Calu3 (cell line): Measurements from ENCODE around the gene ARL15. TPM values are rescaled to one million over a fixed set of nuclear protein-coding genes. Genes with fewer than 3 reads are reported as not detected.

Source experiments
- BruUV-seq: library from RNA; stranded (reverse); fragments of 400-500 nt; replicated peaks from 2 replicates; lab custom pipeline; 2021; lab: Mats Ljungman, UMichigan
- CTCF ChIA-PET: fragments of 300-600 bp; sonication (Branson Sonifier 250); formaldehyde crosslinking; loops from one replicate; lab custom pipeline; 2022; ENCODE audit warnings: antibody characterized with exemption; lab: Charles Lee
- DNase-seq: peaks from one replicate; pipeline ENCODE4 v3.0.0; 2022
- H3K27ac Mint-ChIP-seq: one replicate; pipeline ENCODE4 v1.8.0; 2022; ENCODE audit warnings: mixed read lengths; ENCODE audit not compliant: unreplicated experiment
- H3K27me3 Mint-ChIP-seq: one replicate; pipeline ENCODE4 v1.8.0; 2022; ENCODE audit warnings: mixed read lengths; ENCODE audit not compliant: unreplicated experiment
- H3K36me3 Mint-ChIP-seq: one replicate; pipeline ENCODE4 v1.8.0; 2022; ENCODE audit warnings: mild to moderate bottlenecking, moderate library complexity, mixed read lengths; ENCODE audit not compliant: insufficient read depth, unreplicated experiment
- H3K4me1 Mint-ChIP-seq: one replicate; pipeline ENCODE4 v1.8.0; 2022; ENCODE audit warnings: mild to moderate bottlenecking, low read depth, mixed read lengths; ENCODE audit not compliant: unreplicated experiment
- H3K4me3 Mint-ChIP-seq: one replicate; pipeline ENCODE4 v1.8.0; 2022; ENCODE audit warnings: mild to moderate bottlenecking, low read depth, moderate library complexity, mixed read lengths; ENCODE audit not compliant: unreplicated experiment
- H3K9me3 Mint-ChIP-seq: one replicate; pipeline ENCODE4 v1.8.0; 2022; ENCODE audit warnings: low read depth, mixed read lengths; ENCODE audit not compliant: unreplicated experiment
- CTCF ChIP-seq: fragments of 200-600 bp; IDR thresholded peaks from one replicate; pipeline ENCODE4 v1.8.0; 2022; ENCODE audit warnings: antibody characterized with exemption; ENCODE audit not compliant: unreplicated experiment
- intact Hi-C: fragments of 100-400 bp; cut with micrococcal nuclease; formaldehyde crosslinking; loops from one replicate; pipeline ENCODE4 v1.10.0; 2022; ENCODE audit not compliant: unreplicated experiment
- total RNA-seq: library from RNA; stranded (reverse); gene quantifications from 2 replicates; pipeline ENCODE4 v1.2.3, GENCODE V29; 2022

Gene ARL15
- total RNA-seq, 1 experiment from 2014 or later: 15.1 TPM

- DNase-seq: no peak
- BruUV-seq: no TSS peak
- CTCF ChIA-PET: no interaction called here
- Mint-ChIP-seq H3K4me3 (no peak overlapping the region), H3K9me3 (peaks cover 4% of the 10 kb centered on the region), H3K4me1 (no peaks in the 10 kb centered on the region), H3K36me3 (no peaks in the 10 kb centered on the region), H3K27ac (no peak overlapping the region), H3K27me3 (peaks cover 25% of the 10 kb centered on the region)
- intact Hi-C loops: no loop called here
- TF ChIP-seq CTCF: no peak
Measured at GRCh38 chr5:54332720-54333119, 22.3 kb upstream of the ARL15 start.

GRCh38 chr5:54329731-54330709, 19.6 kb upstream of the ARL15 start:
- H3K36me3 Mint-ChIP-seq: no peaks in the 10 kb centered on the region
- H3K9me3 Mint-ChIP-seq: peaks cover 2% of the 10 kb centered on the region
- DNase-seq: no peak
- no peak for TF ChIP-seq CTCF
- no peak overlapping the region for H3K4me3 Mint-ChIP-seq
- H3K27ac Mint-ChIP-seq: no peak overlapping the region
- peaks cover 44% of the 10 kb centered on the region for H3K27me3 Mint-ChIP-seq
- CTCF ChIA-PET: interaction anchor here (0.5 to 0.9 kb wide), 4 partner anchors 9 to 22 kb away, joined by 3 to 4 read pairs (median 4); no protein-coding TSS in a partner anchor
- H3K4me1 Mint-ChIP-seq: no peaks in the 10 kb centered on the region
- BruUV-seq: no TSS peak
- intact Hi-C loops: no loop called here

GRCh38 chr5:54326662-54327270, 16.4 kb upstream of the ARL15 start:
- Mint-ChIP-seq H3K4me3 (no peak overlapping the region), H3K9me3 (peaks cover 2% of the 10 kb centered on the region), H3K4me1 (no peaks in the 10 kb centered on the region), H3K27ac (no peak overlapping the region), H3K36me3 (no peaks in the 10 kb centered on the region), H3K27me3 (peaks cover 33% of the 10 kb centered on the region)
- intact Hi-C loops: no loop called here
- CTCF ChIA-PET: no interaction called here
- BruUV-seq: no TSS peak
- no peak for DNase-seq
- no peak for TF ChIP-seq CTCF

GRCh38 chr5:54325610-54326311, 15.4 kb upstream of the ARL15 start:
- H3K36me3 Mint-ChIP-seq: no peaks in the 10 kb centered on the region

More at GRCh38 chr5:54325610-54326311, 15.4 kb upstream of the ARL15 start:
- Mint-ChIP-seq H3K4me3 (no peak overlapping the region), H3K27me3 (peaks cover 27% of the 10 kb centered on the region), H3K4me1 (no peaks in the 10 kb centered on the region), H3K27ac (no peak overlapping the region), H3K9me3 (peaks cover 2% of the 10 kb centered on the region)
- no peak for DNase-seq
- CTCF ChIA-PET: no interaction called here
- no TSS peak for BruUV-seq
- intact Hi-C loops: no loop called here
- TF ChIP-seq CTCF: no peak
